IPS-20b (cell line): ENCODE measurements around the gene NIPSNAP3A.
"Not testable (repeated sequence)": the region's sequence is repeated elsewhere in the genome, so short reads cannot be mapped to it uniquely, and the experiment has no call there.

ENCODE experiments used
- H3K27ac ChIP-seq: one replicate; pipeline ENCODE4 v1.5.1; 2013; ENCODE audit warnings: low read length
- H3K27me3 ChIP-seq: 2 replicates; pipeline ENCODE4 v1.6.1; 2013; ENCODE audit warnings: mild to moderate bottlenecking, low read length, inconsistent platforms; ENCODE audit not compliant: insufficient read depth
- H3K36me3 ChIP-seq: 2 replicates; pipeline ENCODE4 v1.6.1; 2013; ENCODE audit warnings: low read depth, mild to moderate bottlenecking, inconsistent platforms, low read length, moderate library complexity; ENCODE audit not compliant: insufficient read depth
- H3K4me1 ChIP-seq: 2 replicates; pipeline ENCODE4 v1.6.1; 2013; ENCODE audit warnings: mild to moderate bottlenecking, control low read depth, inconsistent platforms, low read length, moderate library complexity; ENCODE audit not compliant: insufficient read depth
- H3K4me3 ChIP-seq: 2 replicates; pipeline ENCODE4 v1.5.1; 2013; ENCODE audit warnings: mild to moderate bottlenecking, low read length, inconsistent platforms
- H3K9ac ChIP-seq: 2 replicates; pipeline ENCODE4 v1.6.1; 2013; ENCODE audit warnings: low read depth, mild to moderate bottlenecking, inconsistent platforms, low read length, moderate library complexity
- H3K9me3 ChIP-seq: 2 replicates; pipeline ENCODE4 v1.6.1; 2013; ENCODE audit warnings: mild to moderate bottlenecking, low read depth, low read length, inconsistent platforms; ENCODE audit not compliant: insufficient read depth

The NIPSNAP3A gene

DNA sequence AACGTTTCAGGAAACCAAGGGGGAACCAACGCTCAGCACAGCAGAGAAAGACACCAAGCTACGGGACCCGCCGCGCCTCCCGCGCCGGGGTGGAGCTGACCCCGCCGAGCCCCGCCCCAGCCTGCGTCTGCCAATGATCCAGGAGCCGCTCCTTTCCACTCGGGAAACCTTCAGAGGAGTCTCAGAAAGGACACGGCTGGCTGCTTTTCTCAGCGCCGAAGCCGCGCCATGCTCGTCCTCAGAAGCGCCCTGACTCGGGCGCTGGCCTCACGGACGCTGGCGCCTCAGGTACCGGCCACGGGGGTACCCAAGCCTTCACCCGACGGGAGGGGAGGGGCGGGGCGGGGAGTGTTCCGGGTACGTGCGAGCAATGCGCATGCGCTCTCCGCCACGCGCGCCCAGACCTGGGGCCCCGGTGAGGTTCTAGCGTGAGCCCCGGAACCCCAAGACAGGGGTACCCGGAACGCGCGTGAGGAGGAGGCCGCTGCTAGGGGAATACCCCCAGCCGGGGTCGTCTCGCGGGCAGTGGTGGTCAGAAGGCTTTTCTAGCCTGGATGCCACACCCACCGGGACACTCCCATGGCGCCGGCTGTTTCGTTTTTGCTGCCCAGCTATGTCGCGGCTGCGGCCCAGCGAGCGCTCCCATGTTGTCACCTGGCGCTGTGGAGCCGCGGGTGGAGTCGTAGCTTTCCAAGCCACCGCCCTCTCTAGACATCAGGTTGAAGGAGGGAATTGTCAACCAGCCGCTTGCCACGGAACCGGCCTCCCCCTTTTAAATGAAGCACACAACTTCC, at the start of gene NIPSNAP3A:
NIPSNAP3A (plus strand) TSS at position 119 of the 794 bp plus-strand sequence; CDS start at position 229, 110 bp downstream.
- H3K9ac ChIP-seq = peak within 1 kb of the TSS; percentile 76; the same call in 1 of the 2 replicates
- no peaks in the 10 kb centered on the region for H3K4me1 ChIP-seq
- H3K27me3 ChIP-seq = no peaks in the 10 kb centered on the region
- peaks cover 4% of the 10 kb centered on the region; the same call in 1 of the 2 replicates for H3K36me3 ChIP-seq
- H3K4me3 ChIP-seq = peak within 1 kb of the TSS; percentile 96
- H3K9me3 ChIP-seq = no peaks in the 10 kb centered on the region
- H3K27ac ChIP-seq = no peak within 1 kb of the TSS

DNA sequence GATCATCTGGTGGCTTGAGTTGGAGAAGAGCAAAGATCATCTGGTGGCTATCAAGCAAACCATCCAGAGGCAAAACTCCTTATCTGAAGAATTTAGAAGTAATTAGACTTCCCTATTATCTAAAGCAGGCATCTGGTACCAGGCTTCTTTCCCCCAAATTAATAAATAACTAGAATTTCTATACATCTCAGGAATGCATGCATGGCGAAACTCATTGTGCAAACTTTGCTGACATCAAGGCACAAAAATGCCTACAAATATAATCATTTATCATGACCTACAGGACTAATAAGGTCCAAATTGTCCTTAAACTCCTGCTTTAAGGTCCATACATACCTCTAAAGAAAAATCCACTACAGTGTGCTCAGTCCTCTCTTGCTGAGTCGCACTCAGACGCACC, 47.2 kb upstream of the NIPSNAP3A start:
- Histone ChIP-seq H3K27ac (no peak overlapping the region), H3K4me1 (no peaks in the 10 kb centered on the region), H3K4me3 (no peak overlapping the region), H3K9ac (no peak overlapping the region), H3K9me3 (no peaks in the 10 kb centered on the region), H3K27me3 (no peaks in the 10 kb centered on the region), H3K36me3 (no peaks in the 10 kb centered on the region)

DNA sequence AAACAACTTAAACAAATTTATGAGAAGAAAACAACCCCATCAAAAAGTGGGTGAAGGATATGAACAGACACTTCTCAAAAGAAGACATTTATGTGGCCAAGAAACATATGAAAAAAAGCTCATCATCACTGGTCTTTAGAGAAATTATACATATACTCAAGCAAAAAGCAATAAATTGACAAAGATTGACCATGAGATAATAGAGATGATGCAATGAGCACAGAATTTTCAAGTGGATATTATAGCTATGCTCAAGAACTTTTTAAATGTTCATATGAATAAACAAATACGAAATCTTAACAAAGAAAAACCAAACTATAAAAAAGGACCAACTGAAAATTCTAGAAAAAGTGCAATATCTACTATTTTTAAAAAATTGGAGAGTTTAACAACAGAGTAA, 38.7 kb upstream of the NIPSNAP3A start:
- H3K9ac ChIP-seq, H3K36me3 ChIP-seq, H3K4me3 ChIP-seq, H3K27me3 ChIP-seq, H3K4me1 ChIP-seq, H3K27ac ChIP-seq, H3K9me3 ChIP-seq: not testable (repeated sequence)

DNA sequence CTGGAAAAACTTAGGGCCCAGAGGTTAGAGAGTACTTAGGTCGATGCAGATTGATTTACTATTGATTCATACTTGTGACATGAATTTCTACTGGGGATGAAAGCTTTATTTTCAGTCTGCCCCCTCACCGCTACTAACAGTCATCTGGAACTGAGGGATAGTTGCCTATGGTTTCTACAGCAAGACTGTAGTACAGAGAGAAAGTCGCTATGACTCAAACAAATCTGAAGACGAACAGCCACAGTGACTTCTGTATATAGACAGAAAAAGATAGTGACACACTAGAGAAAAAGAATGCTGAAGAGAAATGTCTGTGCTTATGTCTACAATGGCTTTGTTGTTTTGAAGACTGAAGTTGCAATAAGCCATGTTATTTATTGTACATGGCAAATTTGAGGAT, 35.9 kb upstream of the NIPSNAP3A start:
- H3K9me3 ChIP-seq = no peaks in the 10 kb centered on the region
- H3K27me3 ChIP-seq = no peaks in the 10 kb centered on the region
- H3K4me3 ChIP-seq = no peak overlapping the region
- no peaks in the 10 kb centered on the region for H3K4me1 ChIP-seq
- no peak overlapping the region for H3K27ac ChIP-seq
- no peak overlapping the region for H3K9ac ChIP-seq
- H3K36me3 ChIP-seq = no peaks in the 10 kb centered on the region

DNA sequence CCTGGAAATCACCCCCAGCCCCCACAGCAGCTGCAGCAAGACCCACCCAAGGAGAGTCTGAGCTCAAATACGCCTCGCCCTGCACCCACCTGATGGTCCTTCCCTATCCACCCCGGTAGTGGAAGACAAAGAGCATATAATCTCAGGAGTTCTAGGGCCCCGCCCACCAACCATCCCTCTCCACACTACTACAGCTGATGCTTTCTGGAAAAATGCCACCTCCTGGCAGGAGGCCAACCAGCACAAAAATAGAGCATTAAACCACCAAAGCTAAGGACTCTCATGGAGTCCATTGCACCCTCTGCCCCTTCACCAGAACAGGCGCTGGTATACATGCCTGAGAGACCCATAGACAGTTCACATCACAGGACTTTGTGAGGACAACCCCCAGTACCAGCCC, 22.5 kb upstream of the NIPSNAP3A start:
- Histone ChIP-seq H3K9me3 (no peaks in the 10 kb centered on the region), H3K9ac (no peak overlapping the region), H3K27me3 (no peaks in the 10 kb centered on the region), H3K4me1 (no peaks in the 10 kb centered on the region), H3K4me3 (no peak overlapping the region), H3K27ac (no peak overlapping the region), H3K36me3 (no peaks in the 10 kb centered on the region)

DNA sequence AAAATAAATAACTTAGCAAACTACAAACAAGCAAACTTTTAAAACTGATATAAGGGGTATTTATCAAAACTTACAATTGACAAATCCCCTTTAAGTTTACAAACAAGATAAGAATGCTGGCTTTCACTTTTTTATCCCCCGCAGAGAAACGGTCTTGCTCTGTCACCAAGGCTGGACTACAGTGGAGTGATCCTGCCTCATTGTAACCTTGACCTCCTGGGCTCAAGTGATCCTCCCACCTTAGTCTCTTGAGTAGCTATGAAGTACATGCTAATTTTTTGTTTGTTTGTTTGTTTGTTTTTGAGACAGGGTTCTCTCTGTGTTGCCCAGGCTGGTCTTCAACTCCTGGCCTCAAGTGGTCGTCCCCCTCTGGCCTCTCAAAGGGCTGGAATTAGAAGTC, 9.0 kb upstream of the NIPSNAP3A start:
- no peak overlapping the region for H3K27ac ChIP-seq
- H3K4me3 ChIP-seq = no peak overlapping the region
- no peak overlapping the region for H3K9ac ChIP-seq
- H3K9me3 ChIP-seq = no peaks in the 10 kb centered on the region
- H3K4me1 ChIP-seq = no peaks in the 10 kb centered on the region
- no peaks in the 10 kb centered on the region for H3K36me3 ChIP-seq
- H3K27me3 ChIP-seq = no peaks in the 10 kb centered on the region

DNA sequence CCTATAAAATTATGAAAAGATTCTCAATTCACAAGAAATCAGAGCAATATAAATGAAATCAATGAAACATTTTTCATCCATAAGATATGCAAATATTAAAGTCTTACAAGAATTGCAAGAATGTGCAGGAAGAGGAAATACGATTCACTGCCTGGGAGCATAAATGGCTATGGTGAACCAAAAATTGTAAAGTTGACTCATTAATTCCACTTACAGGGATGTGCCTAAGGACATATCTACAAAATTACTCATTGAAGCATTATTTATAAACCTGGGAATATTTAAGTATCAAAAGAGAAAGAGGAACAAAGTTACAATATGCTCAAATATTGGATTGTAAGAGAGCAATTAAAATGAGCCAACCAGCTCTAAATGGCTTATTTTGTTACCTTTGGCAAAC, 6.9 kb upstream of the NIPSNAP3A start:
- no peaks in the 10 kb centered on the region for H3K9me3 ChIP-seq
- H3K4me1 ChIP-seq = no peaks in the 10 kb centered on the region
- no peaks in the 10 kb centered on the region for H3K27me3 ChIP-seq
- H3K36me3 ChIP-seq = no peaks in the 10 kb centered on the region
- H3K27ac ChIP-seq = no peak overlapping the region
- no peak overlapping the region for H3K4me3 ChIP-seq
- H3K9ac ChIP-seq = no peak overlapping the region

DNA sequence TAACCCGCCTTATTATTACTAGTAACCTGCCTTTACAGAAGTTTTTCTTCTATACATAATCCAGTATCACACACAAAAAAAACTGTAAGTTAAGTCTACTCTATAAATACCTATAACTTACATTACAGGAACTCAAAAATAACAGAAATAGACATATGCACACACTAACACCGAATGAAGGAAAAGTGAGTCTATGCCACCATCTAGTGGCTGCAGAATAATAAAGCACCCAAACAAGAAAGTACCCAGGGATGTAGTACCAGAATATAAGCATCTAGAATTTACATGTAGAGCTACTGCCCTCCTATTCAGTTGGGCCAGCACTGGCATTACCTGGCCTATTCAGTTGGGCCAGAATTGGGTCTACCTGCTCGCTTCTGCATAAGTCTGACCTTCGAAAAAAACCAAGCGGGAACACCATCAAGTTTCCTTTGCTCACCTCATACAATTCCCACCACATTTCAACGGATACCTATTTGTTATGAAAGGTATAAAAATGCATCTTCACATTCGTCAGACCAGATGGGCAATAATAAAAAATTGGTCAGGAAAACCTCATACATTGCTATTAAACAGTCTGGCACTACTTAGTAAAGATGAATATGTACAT, 4.0 kb upstream of the NIPSNAP3A start:
- Histone ChIP-seq H3K4me3 (no peak overlapping the region), H3K9me3 (no peaks in the 10 kb centered on the region), H3K27me3 (no peaks in the 10 kb centered on the region), H3K4me1 (no peaks in the 10 kb centered on the region), H3K27ac (no peak overlapping the region), H3K9ac (no peak overlapping the region), H3K36me3 (no peaks in the 10 kb centered on the region)

DNA sequence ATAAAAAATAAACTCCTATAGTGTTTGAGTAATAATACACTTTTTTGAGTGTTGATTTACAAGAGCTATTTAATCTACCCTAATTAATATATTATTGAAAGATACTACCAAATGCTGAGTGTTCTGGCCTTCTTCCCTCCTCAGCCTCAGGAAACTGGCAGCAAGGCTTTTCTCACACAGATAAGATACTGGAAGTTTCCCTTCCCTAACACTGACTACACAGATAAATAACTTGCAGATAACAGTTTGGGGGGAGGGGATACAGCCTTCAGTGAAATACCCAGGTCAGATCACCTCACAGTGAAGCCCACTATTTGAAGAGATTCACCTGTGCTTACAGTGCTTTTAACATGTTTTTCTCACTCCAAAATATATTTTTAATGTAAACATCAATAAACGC, 1.6 kb upstream of the NIPSNAP3A start:
- H3K27me3 ChIP-seq = no peaks in the 10 kb centered on the region

DNA sequence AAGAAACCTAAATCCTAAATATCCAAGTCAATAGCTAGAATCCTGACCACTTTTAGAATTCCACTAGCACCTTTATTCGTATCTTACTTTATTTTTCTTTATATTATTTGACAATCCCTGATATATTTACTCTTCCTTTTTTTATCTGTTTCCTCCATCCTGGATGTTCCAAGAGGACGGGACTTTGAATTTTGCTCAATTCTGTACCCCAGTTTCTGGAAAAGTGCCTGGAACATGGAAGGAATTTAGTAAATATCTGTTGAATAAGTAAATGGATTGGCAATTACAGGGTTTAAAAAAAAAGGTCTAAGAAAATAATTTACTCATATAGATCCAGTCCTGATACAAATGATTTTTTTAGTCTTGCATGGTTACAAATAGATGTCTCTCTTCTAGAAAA, 1.2 kb upstream of the NIPSNAP3A start:
- H3K27ac ChIP-seq = no peak overlapping the region
- H3K9me3 ChIP-seq = no peaks in the 10 kb centered on the region
- no peak overlapping the region for H3K4me3 ChIP-seq
- no peak overlapping the region for H3K9ac ChIP-seq
- H3K27me3 ChIP-seq = no peaks in the 10 kb centered on the region
- no peaks in the 10 kb centered on the region for H3K36me3 ChIP-seq
- no peaks in the 10 kb centered on the region for H3K4me1 ChIP-seq

More for the DNA sequence above, 1.6 kb upstream of the NIPSNAP3A start:
- Histone ChIP-seq H3K9ac (no peak overlapping the region), H3K36me3 (no peaks in the 10 kb centered on the region), H3K9me3 (no peaks in the 10 kb centered on the region), H3K4me1 (no peaks in the 10 kb centered on the region), H3K27ac (no peak overlapping the region), H3K4me3 (no peak overlapping the region)

DNA sequence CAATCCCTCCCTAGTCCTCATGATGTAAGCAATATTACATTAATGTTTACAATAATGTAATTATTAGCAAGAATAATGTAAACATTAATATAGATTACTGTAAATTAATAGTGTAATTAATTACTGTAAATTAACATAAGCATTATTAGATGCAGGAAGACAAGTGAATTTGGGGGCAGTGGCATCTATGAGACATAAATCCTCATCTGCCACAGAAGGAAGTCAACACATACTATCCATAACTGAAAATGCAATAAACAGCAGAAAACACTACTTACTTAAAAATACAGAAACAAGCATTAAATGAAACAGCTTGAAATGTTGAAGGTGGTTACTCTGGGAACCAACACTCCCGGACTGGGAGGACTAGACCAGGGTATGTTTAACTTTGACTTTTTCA, 685 bp upstream of the NIPSNAP3A start:
- no peaks in the 10 kb centered on the region for H3K9me3 ChIP-seq
- 0 out of 2 replicates have a peak, but pooled peaks cover 3% of the 10 kb centered on the region for H3K36me3 ChIP-seq
- H3K27ac ChIP-seq = no peak overlapping the region
- H3K9ac ChIP-seq = peak overlapping the region; percentile 76; the same call in 1 of the 2 replicates
- no peaks in the 10 kb centered on the region for H3K4me1 ChIP-seq
- H3K4me3 ChIP-seq = peak overlapping the region; percentile 96
- H3K27me3 ChIP-seq = no peaks in the 10 kb centered on the region

DNA sequence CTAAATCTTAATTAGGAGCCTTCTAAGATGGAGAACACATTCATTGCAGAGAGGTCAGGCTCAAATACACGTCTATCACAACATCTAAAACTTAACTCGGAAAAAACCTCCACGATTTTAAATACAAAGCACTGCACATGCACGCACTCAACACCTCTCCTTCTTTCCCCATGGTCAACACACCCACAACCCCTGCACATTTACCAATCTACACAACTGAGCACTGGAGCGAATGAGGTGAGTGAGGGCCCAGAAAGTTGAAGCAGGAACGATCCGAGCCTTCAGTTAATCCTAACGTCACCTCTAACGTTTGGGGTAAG, 278 bp upstream of the NIPSNAP3A start:
- Histone ChIP-seq H3K4me1 (no peaks in the 10 kb centered on the region), H3K9me3 (no peaks in the 10 kb centered on the region), H3K4me3 (peak overlapping the region; percentile 96), H3K9ac (peak overlapping the region; percentile 76; the same call in 1 of the 2 replicates), H3K27ac (no peak overlapping the region), H3K36me3 (0 out of 2 replicates have a peak, but pooled peaks cover 3% of the 10 kb centered on the region), H3K27me3 (no peaks in the 10 kb centered on the region)
